ENCODE measurements around the gene RBMS1.
"Not testable (repeated sequence)": the region's sequence is repeated elsewhere in the genome, so short reads cannot be mapped to it uniquely, and the experiment has no call there.

RBMS1 gene

DNA sequence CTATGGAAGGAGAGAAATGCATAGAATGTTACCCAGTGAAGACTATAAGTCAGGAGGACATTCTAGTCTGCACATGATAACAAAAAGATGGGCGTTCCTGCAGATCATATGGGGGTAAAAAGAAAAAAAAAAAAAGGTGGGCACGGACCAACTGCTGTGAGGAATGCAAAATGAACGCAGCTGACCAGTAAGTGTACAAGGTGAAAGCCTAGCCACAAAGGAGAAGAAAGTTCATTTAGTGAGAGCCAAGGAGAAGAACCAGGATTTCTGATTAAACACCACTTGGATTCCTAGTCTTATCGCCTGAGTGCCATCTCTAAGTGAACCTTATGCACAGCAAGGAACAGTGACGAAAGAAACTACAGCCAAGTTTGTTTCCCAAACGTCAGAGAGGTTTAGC, 26.5 kb downstream of the RBMS1 start:
- no peak for DNase-seq

DNA sequence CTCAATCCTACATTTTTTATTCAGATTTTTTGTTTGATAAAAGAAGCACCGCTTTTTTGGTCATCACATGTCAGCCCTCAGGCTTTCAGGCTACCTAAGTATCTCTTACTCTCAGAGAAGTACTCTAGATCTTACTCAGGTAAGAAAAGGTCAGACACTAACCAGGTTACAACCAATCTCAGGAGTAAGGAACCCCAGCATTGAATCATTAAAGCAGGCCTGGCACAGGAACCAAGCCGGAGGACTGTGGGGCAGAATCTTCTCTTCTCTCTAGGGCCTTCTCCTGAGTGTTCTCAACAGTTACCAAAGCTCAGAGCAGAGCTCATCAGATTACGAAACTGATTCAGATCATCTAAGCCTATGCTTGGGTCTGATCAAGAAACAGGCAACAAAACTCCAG, 28.2 kb downstream of the RBMS1 start:
- no peak for DNase-seq

DNA sequence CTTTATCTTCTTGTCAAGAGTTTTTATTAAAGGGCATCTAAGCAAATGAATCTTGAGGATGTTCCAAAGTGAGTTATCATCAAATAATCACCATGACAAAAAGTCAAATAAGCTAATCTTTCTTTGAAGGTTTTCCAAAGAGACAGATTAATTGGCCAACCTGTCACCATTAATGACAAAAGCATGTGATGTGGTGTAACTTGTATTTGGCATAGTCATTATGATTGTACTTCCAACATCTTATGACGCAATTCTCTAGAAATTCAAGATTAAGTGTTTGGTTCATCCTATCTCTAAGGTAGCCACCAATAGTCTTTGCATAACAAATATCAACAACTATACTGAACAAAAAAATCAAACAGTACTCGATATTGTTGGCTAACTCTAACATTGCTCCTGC, 28.6 kb downstream of the RBMS1 start:
- no peak for DNase-seq

DNA sequence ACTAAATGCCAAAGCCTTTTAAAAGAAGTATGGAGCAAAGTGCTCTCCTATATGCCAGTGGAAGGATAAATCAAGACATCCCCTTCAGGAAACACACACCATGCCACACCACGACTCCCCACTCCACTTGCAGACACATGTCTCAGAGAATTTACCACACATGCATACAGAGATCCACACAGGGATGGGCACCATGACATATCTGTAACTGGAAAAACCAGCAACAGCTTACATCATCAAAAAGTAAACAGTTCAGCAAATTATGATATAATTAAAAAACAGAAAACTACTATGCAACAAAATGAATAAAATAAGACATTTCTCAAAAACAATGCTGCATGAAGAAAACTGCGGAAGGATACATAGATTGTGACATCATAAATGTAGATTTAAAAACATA, 29.6 kb downstream of the RBMS1 start:
- no peak for DNase-seq

DNA sequence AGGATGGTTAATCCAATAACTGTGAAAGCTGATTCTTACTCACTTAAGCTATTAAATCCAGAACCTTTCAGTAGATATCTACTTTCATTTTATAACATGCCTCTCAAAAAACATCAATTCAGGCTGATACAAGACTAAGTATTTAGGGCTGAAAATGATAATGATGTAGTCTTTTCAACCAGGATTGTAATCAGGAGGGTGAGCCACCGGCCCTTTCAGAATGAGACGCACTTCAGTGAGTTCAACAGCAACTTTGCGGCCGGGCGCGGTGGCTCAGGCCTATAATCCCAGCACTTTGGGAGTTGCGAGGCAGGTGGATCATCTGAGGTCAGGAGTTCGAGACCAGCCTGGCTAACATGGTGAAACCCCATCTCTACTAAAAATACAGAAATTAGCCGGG, 30.4 kb downstream of the RBMS1 start:
- no peak for DNase-seq

DNA sequence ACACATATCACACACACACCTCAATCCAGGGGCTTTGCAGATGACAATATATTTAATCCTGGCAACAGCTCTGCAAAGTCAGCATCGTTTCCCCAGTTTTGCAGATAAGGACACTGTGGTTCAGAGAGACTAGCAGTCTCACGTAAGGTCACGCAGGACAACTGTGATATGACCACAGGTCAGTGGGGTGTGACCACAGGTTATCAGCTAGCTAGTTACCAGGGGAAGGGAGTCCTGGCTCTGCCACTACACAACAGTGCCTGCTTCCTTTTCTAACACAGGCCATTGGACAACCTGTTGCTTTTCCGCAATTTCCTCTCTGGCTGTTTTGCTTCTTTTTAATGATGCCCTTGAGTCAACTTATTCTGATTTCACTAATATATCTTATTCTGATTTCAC, 33.3 kb downstream of the RBMS1 start:
- no peak for DNase-seq

DNA sequence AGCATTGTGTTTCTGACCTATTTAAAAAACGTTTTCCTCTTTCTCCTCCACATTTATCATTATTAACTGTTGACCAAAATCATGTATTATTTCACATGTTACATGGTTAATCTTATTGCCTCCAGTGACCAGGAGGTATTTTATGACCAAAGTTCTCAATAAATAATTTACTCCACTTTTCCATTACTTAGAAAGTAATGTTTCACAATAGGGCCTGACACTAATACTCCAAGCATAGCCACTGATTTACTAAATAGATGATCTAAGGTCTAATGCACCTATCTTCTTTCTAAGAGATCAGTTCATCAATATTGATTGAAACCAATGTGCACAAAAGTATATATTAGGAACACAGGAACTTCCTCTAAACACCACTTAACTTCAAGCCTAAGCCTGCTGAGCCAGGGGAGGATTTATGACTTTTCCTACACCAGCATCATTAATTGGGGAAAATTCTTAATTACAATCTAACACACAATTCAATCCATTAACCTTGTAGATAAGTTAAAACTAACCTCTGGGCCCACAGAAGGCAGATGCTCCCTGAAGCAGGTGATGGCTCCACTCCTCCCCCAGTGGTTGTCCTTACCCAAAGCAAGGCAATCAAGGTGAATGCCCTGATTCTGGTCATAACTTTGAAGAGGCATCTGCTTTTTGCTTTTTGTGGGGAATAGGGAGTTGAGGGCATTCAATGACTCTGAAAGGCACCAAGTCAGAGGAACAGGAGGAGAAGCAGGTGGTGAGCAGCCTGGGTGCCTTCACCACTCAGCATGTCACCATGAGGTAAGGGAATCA, 33.9 kb downstream of the RBMS1 start:
- no peak for DNase-seq

DNA sequence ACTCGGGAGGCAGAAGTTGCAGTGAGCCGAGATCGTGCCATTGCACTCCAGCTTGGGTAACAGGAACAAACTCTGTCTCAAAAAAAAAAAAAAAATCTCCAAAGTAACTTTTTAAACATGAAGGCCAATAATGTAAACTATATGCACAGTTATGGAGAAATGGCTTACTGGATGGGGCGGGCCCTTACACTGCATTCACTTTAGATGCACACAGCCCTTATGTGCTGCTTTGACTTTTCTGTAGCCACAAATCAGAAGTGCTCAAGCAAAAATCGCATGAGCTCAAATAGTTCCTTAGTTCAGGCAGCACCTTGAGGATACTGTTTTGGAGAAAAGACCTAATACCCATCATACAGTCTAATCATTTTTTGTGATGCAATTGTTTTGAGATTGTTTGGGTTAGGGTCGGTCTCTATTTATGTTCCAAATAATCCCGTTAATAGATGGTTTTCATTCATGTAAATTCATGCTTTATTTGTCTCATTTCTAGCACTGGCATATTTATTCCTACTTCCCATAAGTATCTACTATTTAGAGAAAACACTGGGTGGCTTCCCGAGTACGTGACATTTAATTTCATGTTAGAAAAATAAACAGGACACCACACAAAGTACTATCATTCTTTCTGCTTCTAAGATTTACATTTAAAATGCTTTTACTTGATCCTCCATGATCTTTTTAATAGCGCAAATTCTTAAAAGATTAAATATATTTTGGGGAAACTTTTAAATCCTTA, 34.7 kb downstream of the RBMS1 start:
- DNase-seq, result no peak

DNA sequence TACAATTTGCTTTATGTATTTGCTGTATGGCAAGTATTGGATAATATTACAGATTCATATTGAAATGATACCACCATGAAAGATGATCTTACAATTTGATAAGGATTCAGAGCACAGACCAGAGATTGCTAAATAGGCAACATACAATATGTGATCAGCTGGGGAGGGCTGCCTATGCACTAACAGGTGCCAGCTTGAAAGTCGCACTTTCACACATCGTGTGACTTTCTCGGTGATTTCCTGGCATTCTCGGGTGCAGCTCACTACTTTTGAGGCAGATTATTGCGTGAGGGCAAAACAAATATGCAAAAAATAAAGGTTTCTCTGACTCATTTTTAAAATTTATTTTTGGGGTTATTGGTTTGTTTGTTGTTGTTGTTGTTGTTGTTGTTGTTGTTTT, 36.0 kb downstream of the RBMS1 start:
- no peak for DNase-seq

DNA sequence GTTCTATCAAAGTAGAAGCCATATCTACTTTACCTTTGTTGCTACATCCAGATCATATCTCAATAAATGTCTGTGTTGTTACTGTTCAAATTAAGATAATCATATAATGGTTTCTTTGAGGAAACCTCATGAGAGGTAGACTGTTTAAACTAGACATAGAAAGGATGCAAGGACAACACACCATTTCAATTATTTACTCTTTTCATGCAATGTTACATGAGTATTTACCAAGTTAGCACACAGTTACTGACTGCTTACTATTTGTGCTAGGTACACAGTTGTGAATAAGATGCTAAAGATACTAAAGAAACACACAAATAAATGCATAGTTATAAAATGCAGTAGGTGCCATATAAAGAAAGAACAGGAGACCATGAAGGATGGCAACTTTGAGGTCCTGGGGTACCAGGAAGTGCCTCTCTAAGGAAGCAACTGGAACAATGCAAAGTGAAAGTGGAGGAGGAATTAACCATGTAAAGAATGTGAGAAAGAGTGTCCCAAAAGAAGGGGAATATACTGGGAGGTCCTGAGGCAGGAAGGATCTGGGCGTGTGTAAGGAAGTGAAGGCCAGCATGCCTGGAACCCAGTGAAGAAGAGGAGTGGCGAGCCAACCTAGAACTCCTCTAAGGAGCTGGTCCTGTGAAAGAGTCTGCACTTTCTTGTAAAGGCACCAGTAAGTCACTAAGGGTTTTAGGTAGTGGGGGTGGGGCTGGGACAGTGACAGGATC, 39.4 kb downstream of the RBMS1 start:
- DNase-seq, result no peak

DNA sequence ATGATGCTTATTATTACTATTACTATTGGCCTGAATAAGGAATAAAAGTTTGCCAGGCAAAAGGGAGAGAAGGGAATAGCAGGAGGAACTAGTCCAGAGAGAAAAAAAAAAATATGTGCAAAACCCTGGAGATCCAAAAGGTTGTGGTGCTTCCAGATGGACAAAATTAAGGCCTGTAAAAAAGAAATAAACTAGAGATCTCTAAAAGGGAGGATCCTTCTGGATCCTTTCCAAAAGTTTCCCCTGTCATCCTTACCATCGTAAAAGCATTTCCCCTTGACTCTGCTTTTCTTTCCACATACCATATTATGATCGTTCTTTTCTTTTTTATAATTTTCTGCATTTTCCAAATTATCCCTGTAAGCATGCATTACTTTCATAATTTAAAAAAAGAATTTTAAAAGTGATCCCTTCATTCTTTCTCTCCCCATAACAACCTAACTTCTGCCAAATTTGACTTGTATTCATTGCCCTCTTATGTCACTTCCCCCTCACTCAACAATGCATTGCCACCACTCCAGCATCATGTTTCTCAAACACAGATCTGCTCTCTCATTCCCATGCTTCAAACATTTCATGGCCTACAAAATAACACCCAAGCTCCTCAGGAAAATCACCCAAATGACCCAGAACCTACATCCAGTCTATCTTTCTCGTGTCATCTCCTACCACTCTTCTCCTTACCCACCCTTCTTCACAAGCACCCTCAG, 40.3 kb downstream of the RBMS1 start:
- no peak for DNase-seq

DNA sequence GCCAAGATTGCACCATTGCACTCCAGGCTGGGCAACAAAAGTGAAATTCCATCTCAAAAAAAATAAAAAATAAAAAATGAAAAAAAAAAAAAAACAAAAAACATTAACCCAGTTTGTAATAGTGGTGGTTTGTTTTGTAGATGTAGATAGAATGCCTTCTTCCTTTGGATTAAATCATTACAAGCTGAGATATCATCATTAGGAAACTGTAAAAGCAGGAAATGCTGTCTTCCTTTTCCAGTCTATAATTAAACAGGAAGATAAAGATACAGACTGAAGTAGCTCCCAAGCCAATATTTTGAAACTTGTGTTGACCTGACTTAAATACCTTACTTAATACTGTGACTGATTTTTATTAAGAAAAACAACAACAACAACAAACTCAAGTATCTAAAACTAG, 43.1 kb downstream of the RBMS1 start:
- DNase-seq, result no peak

DNA sequence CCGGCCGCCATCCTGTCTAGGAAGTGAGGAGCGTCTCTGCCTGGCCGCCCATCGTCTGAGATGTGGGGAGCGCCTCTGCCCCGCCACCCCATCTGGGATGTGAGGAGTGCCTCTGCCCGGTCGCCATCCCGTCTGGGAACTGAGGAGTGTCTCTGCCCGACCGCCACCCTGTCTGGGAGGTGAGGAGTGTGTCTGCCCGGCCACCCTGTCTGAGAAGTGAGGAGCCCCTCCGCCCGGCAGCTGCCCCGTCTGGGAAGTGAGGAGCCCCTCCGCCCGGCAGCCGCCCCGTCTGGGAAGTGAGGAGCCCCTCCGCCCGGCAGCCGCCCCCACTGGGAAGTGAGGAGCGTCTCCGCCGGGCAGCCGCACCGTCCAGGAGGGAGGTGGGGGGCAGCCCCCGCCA, 44.8 kb downstream of the RBMS1 start:
- not testable (repeated sequence) for DNase-seq

DNA sequence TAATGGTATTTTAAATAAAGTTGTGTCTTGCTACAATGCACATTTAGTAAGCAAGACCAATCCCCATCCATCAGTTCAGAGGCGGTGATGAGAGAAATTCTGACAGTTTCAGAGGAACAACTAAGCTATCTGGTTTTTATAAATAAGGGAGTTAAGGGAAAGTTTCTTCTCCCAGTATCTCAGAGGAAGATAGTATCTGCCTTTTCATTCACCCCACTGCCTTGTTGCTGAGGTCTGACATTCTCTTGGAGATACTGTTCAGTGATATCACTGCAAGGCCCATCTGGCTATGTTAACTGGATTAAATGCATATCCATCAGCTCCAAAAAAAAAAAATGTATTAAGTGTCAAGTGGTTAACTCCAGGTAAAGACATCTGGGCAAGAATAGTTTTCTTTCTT, 47.9 kb downstream of the RBMS1 start:
- no peak for DNase-seq

DNA sequence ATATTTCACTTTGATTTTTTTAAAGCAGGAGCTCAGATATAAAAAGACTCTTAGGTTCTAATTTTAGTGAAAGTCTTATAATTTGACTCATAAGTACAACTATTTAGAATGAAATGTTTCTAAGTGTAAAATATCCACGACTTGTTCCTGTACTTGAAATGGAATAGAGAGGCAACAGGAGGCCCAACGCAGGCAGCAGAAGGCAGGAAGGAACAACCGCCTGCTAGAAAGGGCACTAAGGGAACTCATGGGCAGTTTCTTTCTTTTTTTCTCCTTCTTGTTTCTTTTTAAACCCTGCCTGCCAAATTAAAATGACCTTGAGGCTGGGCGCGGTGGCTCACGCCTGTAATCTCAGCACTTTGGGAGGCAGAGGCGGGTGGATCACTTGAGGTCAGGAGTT, 51.0 kb downstream of the RBMS1 start:
- no peak for DNase-seq

DNA sequence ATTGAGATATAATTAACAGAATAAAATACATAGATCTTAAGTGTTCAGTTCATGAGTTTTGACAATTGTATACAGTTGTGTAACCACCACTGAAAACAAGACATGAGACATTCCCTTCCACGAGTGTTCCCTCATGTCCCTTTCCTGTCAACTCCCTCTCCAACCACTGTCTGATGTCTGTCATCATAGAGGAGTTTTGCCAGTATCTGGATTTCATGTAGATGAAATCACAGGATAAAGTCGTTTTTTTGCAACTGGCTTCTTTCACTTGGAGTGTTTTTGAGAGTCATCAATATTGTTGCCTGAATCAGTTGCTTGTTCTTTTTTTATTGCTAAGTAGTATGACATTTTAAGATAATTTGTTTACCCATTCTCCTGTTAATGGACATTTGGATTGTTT, 52.7 kb downstream of the RBMS1 start:
- DNase-seq, result no peak

DNA sequence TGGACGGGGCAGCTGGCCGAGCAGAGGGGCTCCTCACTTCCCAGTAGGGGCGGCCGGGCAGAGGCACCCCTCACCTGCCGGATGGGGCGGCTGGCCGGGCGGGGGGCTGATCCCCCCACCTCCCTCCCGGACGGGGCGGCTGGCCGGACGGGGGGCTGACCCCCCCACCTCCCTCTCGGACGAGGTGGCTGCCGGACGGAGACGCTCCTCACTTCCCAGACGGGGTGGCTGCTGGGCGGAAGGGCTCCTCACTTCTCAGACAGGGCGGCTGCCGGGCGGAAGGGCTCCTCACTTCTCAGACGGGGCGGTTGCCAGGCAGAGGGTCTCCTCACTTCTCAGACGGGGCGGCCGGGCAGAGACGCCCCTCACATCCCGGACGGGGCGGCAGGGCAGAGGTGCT, 54.6 kb downstream of the RBMS1 start:
- DNase-seq, result not testable (repeated sequence)

DNA sequence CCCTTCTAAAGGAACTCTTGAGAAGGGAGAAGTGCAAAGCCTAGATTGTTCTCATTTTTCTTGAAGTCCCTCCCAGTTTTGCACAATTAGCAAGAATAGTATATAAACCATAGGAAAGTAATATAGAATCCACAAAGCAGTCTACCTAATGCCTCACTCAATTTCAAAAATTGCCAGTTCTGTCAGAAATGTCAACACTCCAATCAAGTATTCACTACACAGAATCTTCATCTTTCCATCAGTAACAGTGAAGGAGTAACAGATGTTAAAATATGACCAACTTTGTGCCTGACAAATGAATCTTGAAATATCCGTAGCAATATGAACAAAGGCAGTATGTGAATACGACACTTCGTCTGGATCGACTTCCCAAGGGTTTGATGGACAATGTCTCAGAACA, 56.3 kb downstream of the RBMS1 start:
- DNase-seq, result no peak

DNA sequence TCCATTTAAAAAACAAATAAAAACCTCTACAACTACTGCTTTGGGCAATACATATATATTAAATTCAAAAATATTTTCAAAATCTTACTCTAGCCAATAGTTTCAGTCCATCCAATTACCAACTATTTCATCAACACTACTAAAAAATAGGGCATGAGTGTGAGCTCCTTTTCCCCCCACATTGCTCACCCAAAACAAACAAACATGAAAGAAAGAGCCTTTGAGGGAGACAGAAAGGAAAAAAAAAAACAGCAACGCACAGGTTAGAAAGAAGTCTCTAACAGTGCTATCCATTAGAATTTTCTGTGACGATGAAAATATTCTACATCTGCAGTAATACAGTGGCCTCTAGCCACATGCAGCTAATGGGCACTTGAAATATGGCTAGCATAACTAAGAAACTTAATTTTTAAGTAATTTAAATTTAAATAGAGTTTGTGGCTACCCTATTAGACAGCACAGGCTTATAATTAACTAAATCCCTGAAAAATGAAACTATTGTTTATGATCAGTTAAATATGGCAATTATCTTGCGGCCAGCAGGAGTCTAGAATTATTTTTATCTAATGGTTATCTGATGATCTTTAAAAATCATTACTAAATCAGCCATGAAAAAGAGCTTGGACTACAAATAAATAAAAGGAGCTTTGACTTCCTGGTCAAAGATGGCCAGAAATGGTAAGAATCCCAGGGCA, 59.2 kb downstream of the RBMS1 start:
- DNase-seq, result no peak

DNA sequence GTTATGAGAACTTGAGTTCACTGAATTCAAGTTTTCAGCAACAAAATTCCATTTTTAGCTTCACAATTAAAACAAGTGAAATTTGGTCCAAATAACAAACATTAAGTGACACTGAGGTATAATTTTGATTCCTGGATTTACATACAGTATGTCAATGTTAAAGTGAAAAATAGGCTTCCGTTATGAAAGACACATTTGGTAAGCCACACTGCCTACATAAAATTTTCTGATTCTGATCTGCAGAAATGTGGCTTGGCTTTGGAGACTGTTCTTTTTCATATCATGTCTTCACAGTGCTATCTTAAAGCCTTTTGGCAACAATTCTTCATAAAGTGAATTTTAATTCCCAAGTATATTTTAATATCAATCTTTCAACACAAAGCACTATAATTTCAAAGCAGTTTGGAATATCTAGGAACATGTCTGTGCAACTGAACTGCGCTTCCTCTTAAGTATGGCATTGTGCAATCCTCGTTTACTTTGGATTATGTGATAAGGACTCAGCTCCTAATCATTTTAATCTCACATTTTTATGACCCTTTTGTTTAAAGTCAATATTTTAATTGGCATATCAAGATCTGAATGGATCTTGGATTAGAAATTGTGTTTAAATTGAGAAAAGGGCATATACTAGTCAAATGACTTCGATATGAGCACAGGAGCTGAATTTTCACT, 60.0 kb downstream of the RBMS1 start:
- no peak for DNase-seq

DNA sequence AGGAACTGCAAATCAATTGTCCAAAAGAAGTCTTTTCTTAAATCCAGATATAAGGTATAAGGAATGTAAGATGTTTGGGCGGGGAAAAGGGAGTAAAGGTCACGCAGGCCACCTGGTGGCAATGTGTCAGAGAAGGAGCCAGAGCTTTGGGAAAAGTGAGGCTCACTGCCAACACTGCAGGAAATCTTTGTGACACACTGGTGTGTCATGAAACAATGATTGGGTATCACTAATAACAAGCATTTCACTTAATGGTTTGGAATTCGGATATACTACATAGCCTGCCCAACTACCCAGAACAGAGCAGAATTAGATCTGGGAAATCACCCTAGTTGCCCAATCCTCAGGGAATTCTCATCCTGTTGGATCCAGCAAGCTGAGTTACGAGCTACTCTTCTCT, 61.0 kb downstream of the RBMS1 start:
- no peak for DNase-seq

DNA sequence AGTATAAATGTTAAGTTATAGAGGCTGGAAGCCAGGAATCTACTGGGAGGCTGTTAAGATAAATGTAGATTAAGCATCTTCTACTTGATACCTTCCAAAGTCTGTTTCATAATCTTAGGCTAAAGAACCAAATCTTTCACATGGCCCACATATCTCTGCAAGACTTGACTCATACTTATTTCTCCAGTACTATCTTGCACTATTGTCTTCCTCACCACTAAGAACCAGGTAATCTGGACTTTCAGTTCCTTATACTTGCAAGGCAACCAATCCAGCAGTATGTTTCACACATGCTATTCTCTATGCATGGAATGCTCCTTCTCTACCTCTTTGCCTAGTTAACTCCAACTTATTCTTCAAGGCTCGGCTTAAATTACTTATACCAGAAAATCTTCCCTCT, 62.2 kb downstream of the RBMS1 start:
- DNase-seq, result no peak

All from cerebellar nuclear complex (tissue), 1 donor.